Activated effector memory CD4-positive, alpha-beta T cell treated with Interleukin-2 at 50 U/mL for 16 hours (primary cell): ENCODE measurements around the gene KLHL26.

Experiments
- DNase-seq: peaks from one replicate; pipeline ENCODE4 v3.0.0-alpha.2; 2020

The KLHL26 gene

DNA sequence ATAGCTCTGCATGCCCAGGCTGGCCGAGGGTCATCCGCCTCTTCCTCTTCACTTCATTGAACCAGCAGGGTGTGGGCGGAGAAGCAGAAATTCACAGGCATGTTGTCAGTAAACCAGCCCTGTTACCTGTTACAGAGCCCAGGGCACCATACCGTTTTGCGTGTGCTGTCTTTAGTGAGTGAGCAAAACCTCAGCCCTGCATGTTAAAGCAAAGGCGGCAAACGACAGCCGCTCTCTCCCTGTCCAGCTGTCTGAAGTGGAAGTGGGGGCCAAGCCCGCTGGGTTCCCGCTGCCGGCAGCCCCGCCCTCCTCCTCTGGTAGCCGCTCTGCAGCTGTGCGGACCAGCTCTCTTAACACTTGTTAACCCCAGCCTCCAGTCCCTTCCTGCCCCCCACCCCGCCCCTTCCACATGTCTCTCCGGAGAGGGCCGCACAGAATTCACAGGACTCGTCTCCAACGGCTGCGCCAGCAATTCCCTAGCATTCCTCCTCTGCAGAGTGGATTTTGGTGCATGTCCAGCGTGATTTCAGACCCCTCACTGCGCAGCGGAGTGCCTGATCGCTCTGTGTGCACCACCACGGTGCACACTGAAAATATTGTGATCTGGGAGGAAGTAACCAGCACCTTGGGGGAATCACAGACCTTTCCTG is 12.7 kb downstream of the KLHL26 start:
- no peak for DNase-seq

DNA sequence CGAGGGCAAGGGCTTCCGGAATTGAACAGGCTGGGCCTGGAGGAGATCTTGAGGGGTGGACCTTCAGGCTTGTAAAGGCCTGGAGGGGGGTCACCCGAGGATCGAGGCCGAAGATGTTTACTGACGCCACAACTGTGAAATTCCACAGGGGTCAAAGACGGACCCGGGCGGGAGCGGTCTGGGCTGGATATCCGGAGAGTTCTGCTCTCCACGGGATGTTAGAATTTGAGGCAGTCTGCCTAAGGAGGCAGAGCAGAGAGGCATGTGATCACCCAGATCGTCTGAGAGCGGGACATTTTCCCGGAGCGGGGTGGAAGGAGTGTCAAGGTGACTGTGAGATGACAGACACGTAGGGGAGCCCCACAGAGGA is 13.2 kb downstream of the KLHL26 start:
- DNase-seq: no peak

DNA sequence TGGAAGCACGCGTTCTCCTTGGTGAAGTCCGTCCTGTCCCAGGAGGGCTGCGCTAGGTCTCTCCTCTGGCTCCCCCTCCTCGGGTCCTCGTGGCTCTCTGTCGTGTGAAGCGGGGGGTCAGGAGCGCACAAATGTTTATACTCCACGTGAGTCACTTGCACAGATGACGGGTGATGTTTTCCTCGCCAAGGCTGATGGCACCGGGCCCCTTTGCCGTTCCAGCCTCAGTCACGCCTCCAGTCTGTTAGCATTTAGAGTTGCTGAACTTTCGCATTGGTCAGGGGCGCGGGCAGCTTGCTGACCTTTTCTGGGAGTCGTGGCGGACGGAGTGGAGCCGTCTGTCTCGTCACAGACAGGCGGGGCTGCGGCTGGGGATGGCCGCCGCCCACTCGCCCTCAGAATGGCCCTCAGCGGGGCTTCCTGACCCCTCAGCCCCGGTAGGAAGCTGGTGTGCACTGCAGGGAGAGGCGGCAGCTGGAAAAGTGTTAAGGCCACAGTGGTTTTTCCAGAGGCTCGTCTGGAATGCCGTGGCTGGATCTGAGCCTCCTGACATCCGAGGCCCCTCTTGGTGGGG is 13.7 kb downstream of the KLHL26 start:
- DNase-seq: no peak

DNA sequence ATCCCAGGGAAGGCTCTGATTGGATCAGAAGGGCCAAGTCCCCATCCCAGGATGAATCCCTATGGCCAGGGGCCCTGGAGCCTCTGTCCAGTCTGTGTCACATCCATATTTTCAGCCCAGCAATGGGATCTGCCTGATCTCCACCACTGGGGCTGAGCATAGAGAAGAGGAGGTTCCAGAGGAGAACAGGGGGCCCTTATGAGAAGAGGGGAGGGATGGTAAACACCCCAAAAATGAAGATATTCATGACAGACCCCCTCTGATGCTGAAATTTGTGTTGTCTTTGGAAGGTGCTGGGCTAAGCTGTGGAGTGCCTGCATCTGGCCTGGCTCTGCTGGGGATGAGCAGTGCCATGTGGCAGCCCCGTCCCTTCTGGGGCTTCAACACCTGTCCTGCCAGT is 14.5 kb downstream of the KLHL26 start:
- no peak for DNase-seq

DNA sequence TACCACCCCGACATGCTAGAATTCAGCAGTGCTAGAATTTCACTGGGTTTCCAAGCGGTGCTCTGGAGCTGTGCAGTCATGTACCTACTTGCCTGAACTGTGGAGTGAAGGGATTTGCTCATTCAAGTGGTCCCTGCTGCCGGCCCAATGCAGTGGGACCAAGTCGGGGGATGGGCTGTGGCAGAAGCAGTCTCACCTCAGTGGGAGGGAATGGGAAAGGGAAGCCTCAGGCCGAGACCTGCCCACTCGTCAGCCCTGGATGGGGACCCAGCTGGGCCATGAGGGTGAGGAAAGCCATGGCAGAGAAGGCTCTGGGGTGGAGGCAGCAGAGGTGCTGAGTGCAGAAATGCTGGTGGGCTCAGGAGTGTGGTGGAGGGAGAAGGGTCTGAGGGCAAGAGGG is 14.9 kb downstream of the KLHL26 start:
- no peak for DNase-seq

DNA sequence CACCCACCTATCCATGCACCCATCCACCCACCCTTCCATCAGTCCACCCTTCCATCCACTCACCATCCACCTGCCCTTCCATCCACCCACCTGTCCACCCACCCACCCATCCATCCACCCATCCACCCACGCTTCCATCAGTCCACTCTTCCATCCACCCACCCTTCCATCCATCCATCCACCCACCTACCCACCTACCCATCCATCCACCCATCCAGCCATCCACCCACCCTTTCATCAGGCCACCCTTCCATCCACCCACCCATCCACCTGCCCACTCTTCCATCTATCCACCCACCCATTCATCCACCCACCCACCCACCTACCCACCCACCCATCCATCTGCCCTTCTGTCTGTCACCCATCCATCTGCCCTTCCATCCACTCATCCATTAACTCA is 17.0 kb downstream of the KLHL26 start:
- DNase-seq: no peak

DNA sequence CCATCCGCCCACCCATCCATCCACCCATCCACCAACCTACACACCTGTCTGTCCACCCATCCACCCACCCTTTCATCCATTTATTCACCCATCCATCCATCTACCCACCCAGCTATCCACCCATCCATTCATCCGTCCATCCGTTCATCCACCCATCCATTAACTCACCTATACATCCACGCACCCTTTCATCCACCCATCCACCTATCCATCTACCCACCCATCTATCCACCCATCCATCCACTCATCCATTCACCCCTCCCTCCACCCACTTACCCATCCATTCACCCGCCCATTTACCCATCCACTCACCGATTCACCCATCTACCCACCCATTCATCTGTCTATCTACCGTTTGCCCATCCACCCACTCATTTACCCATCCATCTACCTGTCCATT is 17.6 kb downstream of the KLHL26 start:
- DNase-seq: no peak

DNA sequence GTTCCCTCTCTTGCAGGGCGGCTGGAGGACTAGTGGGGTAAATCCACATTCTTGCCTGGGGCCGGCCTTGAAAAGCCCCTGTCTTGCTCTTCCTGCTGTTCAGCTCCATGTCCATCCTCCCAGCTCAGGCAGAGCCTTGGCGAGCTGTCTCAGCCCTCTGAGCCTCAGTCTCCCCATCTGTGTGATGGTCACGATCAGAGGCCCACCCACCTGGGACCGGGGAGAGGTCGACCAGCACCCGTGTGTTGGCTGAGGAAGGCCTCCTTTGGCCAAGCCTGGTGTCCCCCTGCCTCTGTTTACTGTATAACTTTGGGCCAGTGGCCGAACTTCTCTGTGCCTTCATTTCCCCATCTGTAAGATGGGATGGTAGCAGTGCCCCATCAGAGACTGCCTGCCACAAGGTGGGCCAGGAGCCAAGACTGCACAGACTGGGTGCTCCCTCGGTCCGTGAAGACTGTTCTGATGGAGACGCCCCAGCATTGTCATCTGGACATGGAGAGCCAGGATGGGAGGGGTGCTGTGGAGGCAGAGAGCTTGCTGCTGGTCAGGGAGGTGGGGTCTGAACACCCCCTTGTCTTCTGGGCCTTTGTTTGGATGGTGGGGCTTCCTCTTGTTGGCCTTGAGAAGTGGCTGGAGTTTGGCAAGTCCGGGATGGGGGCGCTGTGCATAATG is 18.5 kb downstream of the KLHL26 start:
- DNase-seq: no peak

DNA sequence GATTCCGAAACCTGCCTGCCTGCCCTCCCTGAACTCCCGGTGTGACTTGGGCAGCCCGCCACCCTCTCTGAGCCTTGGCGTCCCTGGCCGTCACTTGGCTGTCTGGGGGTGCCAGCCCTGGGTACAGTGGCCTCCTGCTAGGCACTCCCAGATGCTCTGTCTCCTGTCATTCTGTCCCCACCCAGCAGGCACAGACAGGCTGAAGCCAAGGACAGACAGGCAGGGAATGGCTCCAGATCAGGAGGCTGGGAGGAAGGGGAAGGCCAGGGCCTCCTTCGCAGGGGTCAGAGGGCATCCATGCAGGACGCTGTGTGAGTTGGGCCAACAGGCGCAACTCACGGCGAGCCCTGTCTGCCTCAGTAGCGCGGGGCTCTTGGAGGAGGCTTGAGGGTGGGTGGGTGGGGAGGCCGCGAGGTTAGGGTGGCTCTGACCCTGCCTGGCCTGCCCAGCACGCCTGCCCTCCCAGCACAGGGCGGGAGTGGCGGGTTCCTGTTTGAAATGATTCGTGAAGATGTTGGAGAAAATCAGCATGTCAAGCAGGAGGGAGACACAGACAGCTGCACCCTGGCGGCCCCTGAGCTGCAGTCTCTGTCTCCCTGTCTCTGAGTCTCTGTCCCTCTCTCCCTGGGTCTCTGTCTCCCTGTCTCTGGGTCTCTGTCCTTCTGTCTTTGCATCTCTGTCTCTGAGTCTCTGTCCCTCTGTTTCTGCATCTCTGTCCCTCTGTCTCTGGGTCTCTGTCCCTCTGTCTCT is 19.7 kb downstream of the KLHL26 start:
- no peak for DNase-seq

DNA sequence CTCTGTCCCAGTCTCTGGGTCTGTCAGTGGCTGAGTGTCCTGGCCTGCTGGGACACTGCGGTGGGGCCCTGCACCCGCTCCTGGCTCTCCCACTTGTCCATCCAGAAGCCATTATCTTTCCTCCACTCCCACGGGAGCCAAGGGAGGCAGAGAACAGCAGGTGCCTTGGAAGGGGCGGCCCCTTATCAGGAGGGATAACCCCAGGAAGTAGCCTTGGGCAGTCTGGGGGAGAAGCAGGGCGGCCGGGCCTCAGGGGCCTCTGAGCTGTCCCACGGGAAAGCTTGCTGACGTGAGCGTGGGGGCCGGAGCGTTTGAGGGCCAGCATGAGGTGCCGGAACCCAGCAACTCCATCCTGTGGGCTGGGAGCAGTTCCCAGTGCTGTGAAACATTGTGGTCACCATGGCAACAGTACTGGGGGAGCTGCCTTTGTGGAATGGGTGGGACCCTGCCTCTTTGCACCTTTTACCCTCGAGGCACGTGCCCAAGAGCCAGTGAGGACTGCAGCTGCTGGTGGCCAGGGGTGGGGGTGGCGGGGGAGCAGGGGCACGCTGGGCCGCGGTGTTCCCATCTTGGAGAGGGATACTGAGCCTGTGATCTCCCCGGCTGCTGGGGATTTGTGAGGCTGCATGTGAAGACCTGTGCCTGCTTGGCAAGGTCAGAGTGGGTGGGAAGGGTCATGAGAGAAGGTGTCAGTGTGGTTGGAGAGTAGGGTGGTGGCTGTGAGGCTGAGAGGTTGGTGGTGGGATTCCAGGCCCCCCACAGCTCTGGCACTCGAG is 20.9 kb downstream of the KLHL26 start:
- DNase-seq: no peak

DNA sequence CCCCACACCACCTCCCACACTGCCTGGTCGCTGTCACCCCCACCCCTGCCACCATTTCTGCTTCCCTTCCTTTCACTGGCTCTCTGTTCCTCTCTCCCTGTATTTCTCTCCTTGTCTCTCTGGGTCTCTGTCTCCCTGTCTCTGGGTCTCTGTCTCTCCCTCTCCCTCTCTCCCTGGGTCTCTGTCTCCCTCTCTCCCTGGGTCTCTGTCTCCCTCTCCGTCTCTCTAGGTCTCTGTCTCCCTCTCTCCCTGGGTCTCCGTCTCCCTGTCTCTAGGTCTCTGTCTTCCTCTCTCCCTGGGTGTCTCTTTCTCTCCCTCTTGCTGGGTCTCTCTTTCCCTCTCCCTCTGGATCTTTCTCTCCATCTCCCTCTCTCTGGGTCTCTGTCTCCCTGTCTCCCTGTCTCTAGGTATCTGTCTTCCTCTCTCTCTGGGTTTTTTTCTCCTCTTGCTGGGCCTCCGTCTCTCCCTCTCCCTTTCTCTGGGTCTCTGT is 21.6 kb downstream of the KLHL26 start:
- no peak for DNase-seq

DNA sequence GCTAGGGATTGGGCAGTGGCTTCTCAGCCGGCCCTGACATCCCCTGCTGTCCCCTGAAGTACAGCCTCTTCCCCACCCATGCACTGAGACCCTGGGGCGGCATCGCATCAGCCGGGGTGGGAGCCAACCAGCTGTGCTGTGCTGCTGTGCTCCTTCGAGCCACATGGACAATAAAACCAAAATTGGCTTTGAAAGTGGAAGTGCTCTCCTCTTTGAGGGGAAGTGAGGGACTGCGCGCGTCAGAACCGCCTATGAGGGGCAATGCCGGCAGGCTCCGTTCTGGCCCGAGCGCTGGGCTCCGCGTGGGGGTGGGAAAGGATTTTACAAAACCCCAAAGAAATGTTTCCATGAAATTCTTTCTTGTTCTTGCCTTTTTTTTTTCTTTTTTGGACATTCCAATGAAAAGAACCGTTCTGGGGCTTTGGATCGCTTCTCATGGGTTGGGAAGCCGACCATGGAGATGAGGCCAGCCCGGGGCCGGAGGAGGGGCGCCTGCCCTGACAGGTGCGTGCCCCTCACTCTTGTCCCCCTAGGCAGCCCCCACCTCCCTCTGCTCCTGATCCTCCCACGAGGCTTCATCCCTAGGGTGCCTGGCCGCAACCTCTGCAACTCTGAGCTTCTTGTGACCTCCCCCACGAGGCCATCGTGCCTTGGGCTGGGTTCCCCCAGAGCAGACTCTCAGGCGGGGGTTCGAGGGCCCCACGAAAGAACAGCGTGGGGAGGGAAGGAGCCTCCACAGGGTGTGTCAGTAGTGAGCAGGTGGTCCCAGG is 22.6 kb downstream of the KLHL26 start:
- DNase-seq: no peak

DNA sequence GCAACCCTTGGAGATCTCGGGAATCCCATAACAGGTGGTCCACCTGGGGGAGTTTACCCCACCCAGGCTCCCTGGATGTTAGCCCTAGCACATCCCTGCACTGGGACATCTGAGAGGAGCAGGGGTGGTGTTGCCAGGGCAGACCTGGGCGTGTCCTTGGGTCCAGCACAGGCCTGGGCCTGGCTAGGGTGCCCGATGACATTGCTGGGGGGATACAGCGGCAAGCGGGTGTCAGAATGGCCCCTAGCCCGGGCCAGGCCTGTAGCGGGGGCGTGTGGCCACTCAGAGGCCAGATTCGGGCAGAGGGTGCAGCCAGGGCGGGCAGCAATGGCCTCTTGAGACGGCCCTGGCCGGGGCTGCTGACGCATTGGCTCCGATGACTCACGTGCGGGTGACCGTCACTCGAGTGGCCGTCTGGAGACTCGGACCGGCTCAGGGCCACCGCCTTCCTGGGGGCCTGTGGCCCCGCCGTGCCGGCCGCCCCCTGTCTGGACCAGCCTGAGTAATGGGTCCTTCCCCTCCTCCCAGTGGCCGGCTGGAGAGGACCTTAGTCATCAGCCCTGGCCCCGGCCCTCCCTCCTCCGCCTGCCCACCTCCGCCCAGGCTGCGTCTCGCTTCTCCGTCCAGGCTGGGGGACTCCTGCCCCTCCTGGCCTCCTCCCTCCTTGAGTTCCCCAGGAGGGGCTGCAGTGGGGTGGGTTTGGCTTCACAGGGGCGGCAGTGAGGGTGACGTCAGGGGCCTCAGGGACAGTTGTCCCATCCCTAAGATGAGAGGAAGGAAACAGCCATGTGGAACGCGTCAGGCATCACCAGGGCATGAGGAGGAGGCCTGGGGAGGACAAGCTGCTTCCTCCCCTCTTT is 23.5 kb downstream of the KLHL26 start:
- no peak for DNase-seq

DNA sequence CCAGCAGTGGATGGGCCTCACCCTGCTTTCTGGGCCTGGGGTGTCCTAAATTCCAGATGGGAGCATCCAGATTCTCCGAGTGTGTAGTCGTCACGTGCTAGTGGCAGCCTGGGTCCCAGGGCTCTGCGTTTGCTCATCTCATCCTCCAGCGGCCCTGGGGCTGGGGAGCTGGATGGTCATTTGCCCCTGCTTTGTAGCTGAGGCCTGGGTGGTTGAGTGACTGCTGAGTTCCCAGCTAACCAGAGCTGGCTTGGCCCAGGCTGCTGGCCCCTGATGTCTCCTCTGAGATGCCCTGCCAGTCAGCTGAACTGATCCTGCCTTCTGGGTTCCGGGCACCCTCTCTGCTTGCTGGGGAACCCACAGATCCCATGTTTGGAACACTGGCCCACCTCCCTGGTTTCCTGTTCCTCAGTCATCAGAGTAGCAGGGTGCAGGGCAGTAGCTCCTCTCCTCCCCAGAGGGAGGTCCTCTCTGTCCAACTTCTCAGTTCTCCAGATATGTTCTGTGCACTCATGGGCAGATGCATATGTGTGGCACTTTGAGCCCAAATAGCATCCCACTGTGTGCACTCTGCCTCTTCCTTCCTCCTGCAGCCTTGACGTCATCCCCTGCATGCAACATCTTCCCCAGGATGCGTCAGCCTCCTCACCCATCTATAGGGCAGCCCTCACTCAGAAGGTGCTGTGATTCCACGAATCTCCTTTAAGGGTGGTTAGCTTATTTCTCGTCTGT is 24.3 kb downstream of the KLHL26 start:
- no peak for DNase-seq

DNA sequence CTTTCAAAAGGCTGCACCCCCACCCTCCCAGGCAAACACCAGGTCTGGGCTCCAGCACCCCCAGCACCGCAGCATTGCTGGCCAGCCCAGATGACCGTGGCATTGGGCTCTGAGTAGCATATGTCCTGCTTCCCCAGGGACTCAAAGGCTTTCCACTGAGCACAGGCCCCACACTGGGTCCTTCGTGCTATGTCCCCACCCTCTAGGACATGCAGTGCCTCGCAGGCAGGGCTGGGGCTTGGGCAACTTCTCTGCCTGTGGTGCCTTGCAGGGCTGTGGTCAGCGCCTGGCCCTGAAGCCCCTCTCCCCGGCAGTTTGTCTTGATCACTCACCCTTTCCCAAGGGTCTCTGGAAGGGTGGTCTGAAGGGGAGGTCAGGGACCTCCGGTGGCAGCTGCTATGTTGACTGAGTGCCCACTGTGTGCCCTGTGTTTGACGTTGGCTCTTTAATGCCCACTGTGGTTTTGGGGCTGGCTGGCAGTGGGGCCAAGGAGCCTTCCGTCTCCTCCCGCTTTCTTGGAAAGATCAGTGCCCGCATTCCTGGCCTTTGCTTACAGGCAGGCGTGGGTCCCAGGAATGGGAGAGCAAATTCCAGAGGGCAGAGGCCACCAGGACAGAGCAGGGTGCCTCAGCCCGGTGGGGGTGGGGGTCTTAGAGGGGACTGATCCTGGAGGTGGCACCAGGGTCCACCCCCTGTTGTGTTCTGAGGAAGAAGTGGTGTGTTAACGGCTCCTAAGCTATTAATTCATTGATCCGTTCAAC is 26.3 kb downstream of the KLHL26 start:
- no peak for DNase-seq

DNA sequence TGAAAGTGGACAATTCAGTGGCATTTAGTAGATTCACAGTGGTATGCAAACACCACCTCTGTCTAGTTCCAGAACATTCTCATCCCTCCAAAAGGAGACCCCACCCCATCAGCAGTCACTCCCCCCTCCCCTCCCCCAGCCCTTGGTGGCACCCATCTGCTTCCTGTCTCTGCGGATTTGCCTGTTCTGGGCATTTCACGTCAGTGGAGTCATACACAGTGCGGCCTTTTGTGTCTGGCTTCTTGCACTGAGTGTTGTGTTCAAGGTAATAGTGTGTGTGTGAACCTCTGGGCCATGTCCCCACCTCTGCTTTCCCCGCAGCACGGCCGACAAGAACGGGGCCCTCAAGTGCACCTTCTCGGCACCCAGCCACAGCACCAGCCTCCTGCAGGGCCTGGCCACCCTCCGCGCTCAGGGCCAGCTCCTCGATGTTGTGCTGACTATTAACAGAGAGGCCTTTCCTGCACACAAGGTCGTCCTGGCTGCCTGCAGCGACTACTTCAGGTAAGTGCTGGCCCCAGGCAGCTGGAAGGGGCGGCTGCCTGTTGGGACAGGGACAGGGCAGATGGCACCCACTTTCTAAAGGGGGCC is 27.2 kb downstream of the KLHL26 start:
- no peak for DNase-seq

DNA sequence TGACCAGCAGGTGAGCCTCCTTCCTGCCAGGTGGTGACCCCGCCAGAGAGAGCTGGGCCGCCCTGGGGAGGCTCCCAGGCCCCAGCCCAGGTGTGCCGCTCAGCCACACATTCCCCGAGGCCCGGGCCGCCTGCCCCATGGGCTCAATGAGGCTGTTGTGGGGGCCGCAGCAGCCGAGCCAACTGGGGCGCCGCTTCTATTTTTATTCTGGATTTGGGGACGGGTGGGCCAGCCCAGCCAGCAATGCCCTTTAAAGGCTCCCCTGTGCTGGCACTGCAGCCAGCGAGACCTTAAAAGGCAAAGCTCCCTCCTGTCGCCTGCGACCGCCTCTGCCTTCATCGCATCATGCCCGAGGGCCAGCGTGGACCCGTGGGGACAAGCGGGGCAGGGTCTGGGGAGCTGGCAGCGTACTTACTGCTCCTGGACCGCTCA is 29.0 kb downstream of the KLHL26 start:
- DNase-seq: no peak

DNA sequence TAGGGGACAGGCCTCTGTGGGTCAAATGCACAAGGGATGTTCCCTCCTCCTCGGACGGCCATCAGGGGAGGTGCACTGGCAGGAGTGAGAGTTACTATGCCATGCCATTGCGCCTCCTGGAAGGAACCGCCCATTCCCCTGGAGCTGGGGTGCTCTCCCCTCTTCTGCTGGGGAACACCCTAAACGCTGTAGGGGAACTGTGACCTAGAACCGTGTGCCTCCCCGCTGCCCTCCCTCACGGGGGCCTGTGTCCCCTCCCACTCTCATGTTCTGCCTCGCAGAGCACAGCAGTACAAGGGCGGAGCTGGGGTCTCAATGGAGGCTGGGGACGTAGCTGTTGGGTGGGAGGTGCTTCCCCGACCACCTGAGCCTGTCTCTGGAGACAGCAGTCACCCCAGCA is 29.5 kb downstream of the KLHL26 start:
- DNase-seq: no peak

DNA sequence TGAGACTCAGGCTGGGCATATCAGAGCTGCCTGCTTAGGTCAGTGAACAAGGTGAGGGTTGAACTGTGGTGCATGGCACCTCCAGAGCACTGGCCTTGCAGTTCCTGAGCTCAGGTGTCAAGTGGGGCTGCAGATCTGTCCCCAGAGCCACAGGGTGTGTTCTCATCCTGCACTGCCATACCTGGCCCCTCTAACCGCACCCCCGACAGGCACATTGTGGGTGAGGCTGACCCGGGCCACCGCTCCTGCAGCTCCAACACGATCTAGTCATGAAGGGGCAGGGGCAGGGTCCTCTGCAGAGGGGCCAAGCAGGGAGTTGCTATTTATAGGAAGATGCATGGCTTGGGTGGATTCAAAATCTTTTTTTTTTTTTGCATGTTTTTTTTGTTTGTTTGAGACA is 30.0 kb downstream of the KLHL26 start:
- DNase-seq: no peak
